DOHH2 (cell line): ENCODE measurements around the gene MAP2.

ENCODE experiments used
- H3F3A ChIP-seq: fragments of 200-600 bp; sonication (generic), shearing (Covaris generic); 2 replicates; pipeline ENCODE4 v1.6.0; 2016; ENCODE audit warnings: antibody characterized with exemption, mild to moderate bottlenecking; ENCODE audit not compliant: control insufficient read depth, insufficient read depth
- H3K27ac ChIP-seq: fragments of 200-600 bp; sonication (generic); 2 replicates; pipeline ENCODE4 v1.5.1; 2014; ENCODE audit warnings: low read depth, mild to moderate bottlenecking, low read length, moderate library complexity
- H3K27me3 ChIP-seq: fragments of 200-600 bp; sonication (generic); 2 replicates; pipeline ENCODE4 v1.6.1; 2014; ENCODE audit warnings: mild to moderate bottlenecking, low read length, mixed read lengths; ENCODE audit not compliant: control insufficient read depth
- H3K36me3 ChIP-seq: fragments of 200-600 bp; sonication (generic); 2 replicates; pipeline ENCODE4 v1.6.1; 2014; ENCODE audit warnings: mild to moderate bottlenecking, low read length, moderate library complexity, mixed read lengths; ENCODE audit not compliant: control insufficient read depth
- H3K4me1 ChIP-seq: fragments of 200-600 bp; sonication (generic); 2 replicates; pipeline ENCODE4 v1.6.1; 2014; ENCODE audit warnings: mild to moderate bottlenecking, low read length, mixed read lengths; ENCODE audit not compliant: control insufficient read depth
- H3K4me2 ChIP-seq: fragments of 200-600 bp; sonication (generic); 2 replicates; pipeline ENCODE4 v1.6.0; 2014; ENCODE audit warnings: mild to moderate bottlenecking, low read length, moderate library complexity
- H3K4me3 ChIP-seq: fragments of 200-600 bp; sonication (generic); 2 replicates; pipeline ENCODE4 v1.5.1; 2014; ENCODE audit warnings: mild to moderate bottlenecking, low read length, mixed read lengths
- H3K79me2 ChIP-seq: fragments of 200-600 bp; sonication (generic); 2 replicates; pipeline ENCODE4 v1.6.1; 2014; ENCODE audit warnings: mild to moderate bottlenecking, low read length, mixed read lengths; ENCODE audit not compliant: control insufficient read depth
- H3K9me2 ChIP-seq: fragments of 200-600 bp; sonication (generic); replicated peaks from 2 replicates; pipeline ENCODE4 v1.6.1; 2014; ENCODE audit warnings: mild to moderate bottlenecking, low read length, mixed read lengths; ENCODE audit not compliant: control insufficient read depth
- H3K9me3 ChIP-seq: fragments of 200-600 bp; sonication (generic); 2 replicates; pipeline ENCODE4 v1.6.1; 2014; ENCODE audit warnings: antibody characterized with exemption, low read length, mixed read lengths; ENCODE audit not compliant: control insufficient read depth, insufficient read depth
- H4K20me1 ChIP-seq: fragments of 200-600 bp; sonication (generic); 2 replicates; pipeline ENCODE4 v1.6.0; 2014; ENCODE audit warnings: low read depth, mild to moderate bottlenecking, antibody characterized with exemption, low read length, moderate library complexity; ENCODE audit not compliant: control insufficient read depth, insufficient read depth
- CTCF ChIP-seq: fragments of 200-600 bp; sonication (generic); IDR thresholded peaks from one replicate; pipeline ENCODE4 v1.5.1; 2014; ENCODE audit warnings: antibody characterized with exemption, mild to moderate bottlenecking, low read depth, low read length; ENCODE audit not compliant: poor library complexity, severe bottlenecking
- EZH2phosphoT487 ChIP-seq: fragments of 200-600 bp; sonication (generic); IDR thresholded peaks from 2 replicates; pipeline ENCODE4 v1.6.1; 2017; ENCODE audit warnings: borderline replicate concordance, mild to moderate bottlenecking, antibody characterized with exemption, low read length, moderate library complexity, mixed read lengths

Gene MAP2

GRCh38 chr2:209463835-209464234 lies 40.0 kb downstream of the MAP2 start:
- Histone ChIP-seq H3K27me3 (no peaks in the 10 kb centered on the region), H3K4me1 (peaks cover 9% of the 10 kb centered on the region; the same call in 1 of the 2 replicates), H3K9me3 (no peaks in the 10 kb centered on the region), H3K4me3 (no peak overlapping the region), H3K27ac (no peak overlapping the region), H3K4me2 (no peak overlapping the region), H4K20me1 (no peaks in the 10 kb centered on the region), H3K79me2 (no peaks in the 10 kb centered on the region), H3F3A (no peaks in the 10 kb centered on the region), H3K9me2 (no peaks in the 10 kb centered on the region), H3K36me3 (no peaks in the 10 kb centered on the region)
- TF ChIP-seq CTCF (no peak), EZH2phosphoT487 (no peak)

GRCh38 chr2:209468846-209469245 lies 45.0 kb downstream of the MAP2 start:
- Histone ChIP-seq H3K4me3 (no peak overlapping the region), H3K36me3 (no peaks in the 10 kb centered on the region), H3F3A (no peaks in the 10 kb centered on the region), H3K4me2 (no peak overlapping the region), H4K20me1 (no peaks in the 10 kb centered on the region), H3K9me3 (no peaks in the 10 kb centered on the region), H3K9me2 (no peaks in the 10 kb centered on the region), H3K27ac (no peak overlapping the region), H3K27me3 (no peaks in the 10 kb centered on the region), H3K4me1 (peaks cover 8% of the 10 kb centered on the region), H3K79me2 (no peaks in the 10 kb centered on the region)
- TF ChIP-seq CTCF: no peak
- TF ChIP-seq EZH2phosphoT487: no peak

- no peaks in the 10 kb centered on the region for H3K9me2 ChIP-seq
- H3K27me3 ChIP-seq: no peaks in the 10 kb centered on the region
- H3K9me3 ChIP-seq: no peaks in the 10 kb centered on the region
- H3K4me2 ChIP-seq: no peak overlapping the region
- H3K79me2 ChIP-seq: no peaks in the 10 kb centered on the region
- peaks cover 8% of the 10 kb centered on the region for H3K4me1 ChIP-seq
- H4K20me1 ChIP-seq: no peaks in the 10 kb centered on the region
- no peak overlapping the region for H3K27ac ChIP-seq
- no peak overlapping the region for H3K4me3 ChIP-seq
- TF ChIP-seq CTCF: no peak
- no peak for TF ChIP-seq EZH2phosphoT487
- H3K36me3 ChIP-seq: no peaks in the 10 kb centered on the region
- H3F3A ChIP-seq: no peaks in the 10 kb centered on the region
Observed at GRCh38 chr2:209469481-209469880, 45.6 kb downstream of the MAP2 start.

GRCh38 chr2:209470466-209470865 lies 46.6 kb downstream of the MAP2 start:
- Histone ChIP-seq H3K9me3 (no peaks in the 10 kb centered on the region), H3K27ac (no peak overlapping the region), H3K27me3 (no peaks in the 10 kb centered on the region), H3K36me3 (no peaks in the 10 kb centered on the region), H3F3A (no peaks in the 10 kb centered on the region), H3K4me3 (no peak overlapping the region), H3K4me1 (peaks cover 8% of the 10 kb centered on the region), H3K4me2 (no peak overlapping the region), H3K9me2 (no peaks in the 10 kb centered on the region), H4K20me1 (no peaks in the 10 kb centered on the region), H3K79me2 (no peaks in the 10 kb centered on the region)
- no peak for TF ChIP-seq EZH2phosphoT487
- TF ChIP-seq CTCF: no peak
